Fibroblast of pulmonary artery (primary cell): ENCODE data around the gene TMEM266.

Source experiments
- DNase-seq: peaks from one replicate; pipeline ENCODE4 v3.0.0-alpha.2; 2010; ENCODE audit warnings: low read depth
- H3K4me3 ChIP-seq: replicated peaks from 2 replicates; pipeline ENCODE4 v1.5.1; 2011; ENCODE audit warnings: low read depth, mild to moderate bottlenecking, control low read depth, low read length, moderate library complexity
- CTCF ChIP-seq: IDR thresholded peaks from 2 replicates; pipeline ENCODE4 v1.5.1; 2011; ENCODE audit warnings: mild to moderate bottlenecking, control low read depth, low read length, inconsistent platforms; ENCODE audit errors: missing control alignments

TMEM266 gene

GRCh38 chr15:76245072-76245610 lies 185.4 kb downstream of the TMEM266 start:
- TF ChIP-seq CTCF, result no peak
- no peak overlapping the region for H3K4me3 ChIP-seq
- DNase-seq, result no peak

GRCh38 chr15:76251717-76252116 lies 191.9 kb downstream of the TMEM266 start:
- TF ChIP-seq CTCF, result no peak
- DNase-seq, result no peak
- no peak overlapping the region for H3K4me3 ChIP-seq

- DNase-seq, result no peak
- H3K4me3 ChIP-seq, result no peak overlapping the region
- TF ChIP-seq CTCF, result no peak
These were observed 192.5 kb downstream of the TMEM266 start for GRCh38 chr15:76252249-76252648.

GRCh38 chr15:76253691-76254473 lies 194.1 kb downstream of the TMEM266 start:
- H3K4me3 ChIP-seq, result no peak overlapping the region
- DNase-seq, result no peak
- TF ChIP-seq CTCF, result no peak
